ENCODE measurements around the gene MAPKBP1. TPM values are rescaled to one million over a fixed set of nuclear protein-coding genes. Genes with fewer than 3 reads are reported as not detected.

MAPKBP1 gene
- total and polyA plus RNA-seq, 2 of the 13 experiments (the other 11 are each of a cell fraction or from before 2014, with no cell fraction given), result 3.0 to 7.3 TPM

DNA sequence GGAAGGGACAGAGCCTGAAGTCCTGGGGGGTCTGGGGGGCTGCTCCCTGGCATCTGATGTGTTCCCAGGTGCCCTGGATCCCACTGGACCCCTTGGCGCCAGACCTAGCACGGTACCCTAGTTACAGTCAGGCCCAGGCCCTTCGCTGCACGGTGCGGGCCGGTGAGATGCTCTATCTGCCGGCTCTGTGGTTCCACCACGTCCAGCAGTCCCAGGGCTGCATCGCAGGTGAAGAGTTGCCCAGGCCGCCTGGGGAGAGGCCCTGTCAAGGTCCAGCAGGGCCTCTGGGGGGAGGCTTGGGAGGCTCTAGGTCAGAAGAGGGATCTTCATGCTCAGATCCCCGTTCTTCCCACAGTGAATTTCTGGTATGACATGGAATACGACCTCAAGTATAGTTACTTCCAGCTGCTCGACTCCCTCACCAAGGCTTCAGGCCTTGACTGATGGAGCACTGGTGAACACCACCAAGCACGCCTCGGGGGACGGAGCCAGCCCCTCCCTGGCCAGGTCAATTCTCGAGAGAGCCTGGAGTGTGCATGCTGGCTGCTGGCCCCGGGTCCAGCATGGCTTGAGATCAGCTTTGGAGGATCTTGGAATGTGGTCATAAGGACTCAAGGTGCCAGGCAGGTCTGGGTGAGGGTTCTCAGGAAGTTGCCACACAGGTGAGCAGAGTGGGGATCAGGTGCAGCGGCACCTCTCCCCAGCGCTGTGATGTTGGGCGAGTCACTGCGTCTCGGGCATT is 62.6 kb downstream of the MAPKBP1 start:
- Histone ChIP-seq H3K9ac (ENCODE audit: insufficient read depth, low read depth, low read length) (no peak overlapping the region), H3K79me2 (ENCODE audit: insufficient read depth, low read length) (no peaks in the 10 kb centered on the region), H3K4me1 (ENCODE audit: insufficient read depth, low read length) (no peaks in the 10 kb centered on the region), H2AFZ (ENCODE audit: low read length) (no peak overlapping the region), H3K9me3 (ENCODE audit: low read length) (no peaks in the 10 kb centered on the region), H3K4me2 (ENCODE audit: low read depth, low read length) (no peak overlapping the region), H3K27ac (ENCODE audit: extremely low read length, insufficient read depth, low read length) (no peak overlapping the region), H3K27me3 (ENCODE audit: control insufficient read depth in 1 of 2, insufficient read depth in 2 of 2, low read length in 2 of 2) (no peaks in the 10 kb centered on the region), H4K20me1 (ENCODE audit: insufficient read depth, low read length) (no peaks in the 10 kb centered on the region), H3K4me3 (replicated peaks in 1 of 3; ENCODE audit: insufficient read depth in 1 of 3, low read depth in 2 of 3, low read length in 3 of 3) (no peak overlapping the region), H3K36me3 (replicated peaks in 1 of 2; ENCODE audit: control insufficient read depth in 1 of 2, insufficient read depth in 2 of 2, low read length in 2 of 2) (peaks cover 1 to 5% of the 10 kb centered on the region in 2 experiments; a peak in 3 of 5 replicates)
- in situ Hi-C loops (cut with HindIII; ENCODE audit: extremely low pct_ligation_motif_present, low pct_unique_long_range_greater_than_20kb) (no loop called here), intact Hi-C loops (cut with micrococcal nuclease; ENCODE audit: unreplicated experiment) (no loop called here)
- TF ChIP-seq, protein P1, sequence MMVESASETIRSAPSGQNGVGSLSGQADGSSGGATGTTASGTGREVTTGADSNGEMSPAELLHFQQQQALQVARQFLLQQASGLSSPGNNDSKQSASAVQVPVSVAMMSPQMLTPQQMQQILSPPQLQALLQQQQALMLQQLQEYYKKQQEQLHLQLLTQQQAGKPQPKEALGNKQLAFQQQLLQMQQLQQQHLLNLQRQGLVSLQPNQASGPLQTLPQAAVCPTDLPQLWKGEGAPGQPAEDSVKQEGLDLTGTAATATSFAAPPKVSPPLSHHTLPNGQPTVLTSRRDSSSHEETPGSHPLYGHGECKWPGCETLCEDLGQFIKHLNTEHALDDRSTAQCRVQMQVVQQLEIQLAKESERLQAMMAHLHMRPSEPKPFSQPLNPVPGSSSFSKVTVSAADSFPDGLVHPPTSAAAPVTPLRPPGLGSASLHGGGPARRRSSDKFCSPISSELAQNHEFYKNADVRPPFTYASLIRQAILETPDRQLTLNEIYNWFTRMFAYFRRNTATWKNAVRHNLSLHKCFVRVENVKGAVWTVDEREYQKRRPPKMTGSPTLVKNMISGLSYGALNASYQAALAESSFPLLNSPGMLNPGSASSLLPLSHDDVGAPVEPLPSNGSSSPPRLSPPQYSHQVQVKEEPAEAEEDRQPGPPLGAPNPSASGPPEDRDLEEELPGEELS (CRISPR knock-in tag; IDR thresholded peaks at IDR 0.05), result no peak
- TF ChIP-seq, protein P2, sequence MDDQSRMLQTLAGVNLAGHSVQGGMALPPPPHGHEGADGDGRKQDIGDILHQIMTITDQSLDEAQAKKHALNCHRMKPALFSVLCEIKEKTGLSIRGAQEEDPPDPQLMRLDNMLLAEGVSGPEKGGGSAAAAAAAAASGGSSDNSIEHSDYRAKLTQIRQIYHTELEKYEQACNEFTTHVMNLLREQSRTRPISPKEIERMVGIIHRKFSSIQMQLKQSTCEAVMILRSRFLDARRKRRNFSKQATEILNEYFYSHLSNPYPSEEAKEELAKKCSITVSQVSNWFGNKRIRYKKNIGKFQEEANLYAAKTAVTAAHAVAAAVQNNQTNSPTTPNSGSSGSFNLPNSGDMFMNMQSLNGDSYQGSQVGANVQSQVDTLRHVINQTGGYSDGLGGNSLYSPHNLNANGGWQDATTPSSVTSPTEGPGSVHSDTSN (CRISPR knock-in tag; IDR thresholded peaks at IDR 0.05; ENCODE audit: borderline replicate concordance), result no peak
- TF ChIP-seq, protein P3, sequence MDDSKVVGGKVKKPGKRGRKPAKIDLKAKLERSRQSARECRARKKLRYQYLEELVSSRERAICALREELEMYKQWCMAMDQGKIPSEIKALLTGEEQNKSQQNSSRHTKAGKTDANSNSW (CRISPR knock-in tag; IDR thresholded peaks at IDR 0.05; ENCODE audit: borderline replicate concordance), result no peak
- no peak for TF ChIP-seq ZNF263 (CRISPR knock-in tag; IDR thresholded peaks at IDR 0.05)
- TF ChIP-seq, protein P4, sequence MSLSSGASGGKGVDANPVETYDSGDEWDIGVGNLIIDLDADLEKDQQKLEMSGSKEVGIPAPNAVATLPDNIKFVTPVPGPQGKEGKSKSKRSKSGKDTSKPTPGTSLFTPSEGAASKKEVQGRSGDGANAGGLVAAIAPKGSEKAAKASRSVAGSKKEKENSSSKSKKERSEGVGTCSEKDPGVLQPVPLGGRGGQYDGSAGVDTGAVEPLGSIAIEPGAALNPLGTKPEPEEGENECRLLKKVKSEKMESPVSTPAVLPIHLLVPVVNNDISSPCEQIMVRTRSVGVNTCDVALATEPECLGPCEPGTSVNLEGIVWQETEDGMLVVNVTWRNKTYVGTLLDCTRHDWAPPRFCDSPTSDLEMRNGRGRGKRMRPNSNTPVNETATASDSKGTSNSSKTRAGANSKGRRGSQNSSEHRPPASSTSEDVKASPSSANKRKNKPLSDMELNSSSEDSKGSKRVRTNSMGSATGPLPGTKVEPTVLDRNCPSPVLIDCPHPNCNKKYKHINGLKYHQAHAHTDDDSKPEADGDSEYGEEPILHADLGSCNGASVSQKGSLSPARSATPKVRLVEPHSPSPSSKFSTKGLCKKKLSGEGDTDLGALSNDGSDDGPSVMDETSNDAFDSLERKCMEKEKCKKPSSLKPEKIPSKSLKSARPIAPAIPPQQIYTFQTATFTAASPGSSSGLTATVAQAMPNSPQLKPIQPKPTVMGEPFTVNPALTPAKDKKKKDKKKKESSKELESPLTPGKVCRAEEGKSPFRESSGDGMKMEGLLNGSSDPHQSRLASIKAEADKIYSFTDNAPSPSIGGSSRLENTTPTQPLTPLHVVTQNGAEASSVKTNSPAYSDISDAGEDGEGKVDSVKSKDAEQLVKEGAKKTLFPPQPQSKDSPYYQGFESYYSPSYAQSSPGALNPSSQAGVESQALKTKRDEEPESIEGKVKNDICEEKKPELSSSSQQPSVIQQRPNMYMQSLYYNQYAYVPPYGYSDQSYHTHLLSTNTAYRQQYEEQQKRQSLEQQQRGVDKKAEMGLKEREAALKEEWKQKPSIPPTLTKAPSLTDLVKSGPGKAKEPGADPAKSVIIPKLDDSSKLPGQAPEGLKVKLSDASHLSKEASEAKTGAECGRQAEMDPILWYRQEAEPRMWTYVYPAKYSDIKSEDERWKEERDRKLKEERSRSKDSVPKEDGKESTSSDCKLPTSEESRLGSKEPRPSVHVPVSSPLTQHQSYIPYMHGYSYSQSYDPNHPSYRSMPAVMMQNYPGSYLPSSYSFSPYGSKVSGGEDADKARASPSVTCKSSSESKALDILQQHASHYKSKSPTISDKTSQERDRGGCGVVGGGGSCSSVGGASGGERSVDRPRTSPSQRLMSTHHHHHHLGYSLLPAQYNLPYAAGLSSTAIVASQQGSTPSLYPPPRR (CRISPR knock-in tag; IDR thresholded peaks at IDR 0.05; ENCODE audit: borderline replicate concordance), result no peak
- POLR2A ChIA-PET, result no interaction called here
- 100% methylated on average over 6 of the region's 23 CpGs for WGBS (ENCODE audit: low lambda C conversion rate)
- BruUV-seq (replicated peaks), result no TSS peak
- CTCF ChIA-PET (ENCODE audit: low intra/inter-chr PET ratio, low total read pairs), result no interaction called here
- FAIRE-seq, result no peak
- no peak for ATAC-seq
- DNase-seq (ENCODE audit: low spot score), result no peak
